Osteoblast (primary cell): Measurements from ENCODE around the gene CNTN5. TPM values are rescaled to one million over a fixed set of nuclear protein-coding genes. Genes with fewer than 3 reads are reported as not detected.
"Not testable (repeated sequence)": the region's sequence is repeated elsewhere in the genome, so short reads cannot be mapped to it uniquely, and the experiment has no call there.

Experiments used
- DNase-seq: peaks from one replicate; pipeline ENCODE4 v3.0.0; 2011; ENCODE audit warnings: low spot score, mixed read lengths; ENCODE audit not compliant: insufficient read length; ENCODE audit errors: missing footprints
- H2AFZ ChIP-seq: 2 replicates; pipeline ENCODE4 v1.6.0; 2011; ENCODE audit warnings: mild to moderate bottlenecking, low read length
- H3K27ac ChIP-seq: 2 replicates; pipeline ENCODE4 v1.5.1; 2011; ENCODE audit warnings: mild to moderate bottlenecking, low read depth, low read length, moderate library complexity
- H3K27me3 ChIP-seq: 2 replicates; pipeline ENCODE4 v1.6.0; 2012; ENCODE audit warnings: mild to moderate bottlenecking, control low read depth, inconsistent platforms, low read length, moderate library complexity; ENCODE audit not compliant: insufficient read depth
- H3K36me3 ChIP-seq: 2 replicates; pipeline ENCODE4 v1.5.1; 2011; ENCODE audit warnings: mild to moderate bottlenecking, low read length, control low read depth, moderate library complexity; ENCODE audit not compliant: insufficient read depth
- H3K4me1 ChIP-seq: 2 replicates; pipeline ENCODE4 v1.5.1; 2011; ENCODE audit warnings: mild to moderate bottlenecking, low read length, control low read depth, moderate library complexity; ENCODE audit not compliant: insufficient read depth
- H3K4me2 ChIP-seq: 2 replicates; pipeline ENCODE4 v1.6.0; 2011; ENCODE audit warnings: mild to moderate bottlenecking, low read length; ENCODE audit not compliant: insufficient read depth
- H3K4me3 ChIP-seq: fragments of 200-600 bp; sonication (generic); 3 replicates; pipeline ENCODE4 v1.5.1; 2012; ENCODE audit warnings: mild to moderate bottlenecking, low read length, inconsistent platforms; ENCODE audit not compliant: insufficient read depth
- H3K79me2 ChIP-seq: 2 replicates; pipeline ENCODE4 v1.6.0; 2012; ENCODE audit warnings: mild to moderate bottlenecking, low read length, control low read depth, inconsistent platforms; ENCODE audit not compliant: insufficient read depth
- H3K9me3 ChIP-seq: 2 replicates; pipeline ENCODE4 v1.5.1; 2011; ENCODE audit warnings: low read depth, low read length, control low read depth
- H4K20me1 ChIP-seq: 2 replicates; pipeline ENCODE4 v1.6.0; 2012; ENCODE audit warnings: mild to moderate bottlenecking, low read length, control low read depth; ENCODE audit not compliant: insufficient read depth
- CTCF ChIP-seq: IDR thresholded peaks from 2 replicates; pipeline ENCODE4 v1.5.1; 2011; ENCODE audit warnings: mild to moderate bottlenecking, low read depth, low read length, moderate library complexity; ENCODE audit errors: extremely low read depth
- total RNA-seq: library from RNA; depleted of rRNA; stranded (reverse); fragments of >200 nt; gene quantifications from 2 replicates; pipeline ENCODE4 v1.2.3, GENCODE V29; 2012

Gene CNTN5
- total RNA-seq, 1 donor: not detected

GRCh38 chr11:99281331-99281730 is 260.6 kb downstream of the CNTN5 start:
- Histone ChIP-seq H2AFZ (no peak overlapping the region), H3K4me1 (no peaks in the 10 kb centered on the region), H3K27me3 (no peaks in the 10 kb centered on the region), H4K20me1 (no peaks in the 10 kb centered on the region), H3K79me2 (no peaks in the 10 kb centered on the region), H3K27ac (no peak overlapping the region), H3K4me3 (no peak overlapping the region), H3K36me3 (no peaks in the 10 kb centered on the region), H3K4me2 (no peak overlapping the region), H3K9me3 (peaks cover 1% of the 10 kb centered on the region)
- TF ChIP-seq CTCF: no peak
- no peak for DNase-seq

- DNase-seq: not testable (repeated sequence)
Measured at GRCh38 chr11:99297925-99298324, 277.2 kb downstream of the CNTN5 start.

GRCh38 chr11:99307510-99308088 is 286.9 kb downstream of the CNTN5 start:
- H3K4me1 ChIP-seq: no peaks in the 10 kb centered on the region
- DNase-seq: no peak
- H3K36me3 ChIP-seq: no peaks in the 10 kb centered on the region
- no peak for TF ChIP-seq CTCF
- no peaks in the 10 kb centered on the region for H3K79me2 ChIP-seq
- no peaks in the 10 kb centered on the region for H3K9me3 ChIP-seq
- H3K4me2 ChIP-seq: no peak overlapping the region
- H3K27ac ChIP-seq: no peak overlapping the region
- no peaks in the 10 kb centered on the region for H4K20me1 ChIP-seq
- no peak overlapping the region for H3K4me3 ChIP-seq
- H2AFZ ChIP-seq: no peak overlapping the region
- H3K27me3 ChIP-seq: no peaks in the 10 kb centered on the region

More at GRCh38 chr11:99297925-99298324, 277.2 kb downstream of the CNTN5 start:
- H3K4me3 ChIP-seq, H3K27ac ChIP-seq, H2AFZ ChIP-seq, H3K4me1 ChIP-seq, H3K9me3 ChIP-seq, H3K79me2 ChIP-seq, H3K4me2 ChIP-seq, H3K27me3 ChIP-seq, H4K20me1 ChIP-seq, H3K36me3 ChIP-seq: not testable (repeated sequence)

GRCh38 chr11:99311870-99312269 is 291.1 kb downstream of the CNTN5 start:
- Histone ChIP-seq H2AFZ (no peak overlapping the region), H3K27ac (no peak overlapping the region), H4K20me1 (no peaks in the 10 kb centered on the region), H3K79me2 (no peaks in the 10 kb centered on the region), H3K36me3 (no peaks in the 10 kb centered on the region), H3K4me3 (no peak overlapping the region), H3K4me1 (no peaks in the 10 kb centered on the region), H3K27me3 (no peaks in the 10 kb centered on the region), H3K9me3 (peaks cover 2% of the 10 kb centered on the region), H3K4me2 (no peak overlapping the region)
- no peak for DNase-seq
- TF ChIP-seq CTCF: no peak
